Progenitor cell of endocrine pancreas (in vitro differentiated cells): ENCODE data around the gene SEC24D. TPM values are rescaled to one million over a fixed set of nuclear protein-coding genes. Genes with fewer than 3 reads are reported as not detected.

Experiments used
- DNase-seq: peaks from one replicate; pipeline ENCODE4 v3.0.0; 2021; ENCODE audit warnings: low spot score; ENCODE audit not compliant: unreplicated experiment
- H3K27ac Mint-ChIP-seq: 2 replicates; pipeline ENCODE4 v1.8.0; 2021; ENCODE audit warnings: mild to moderate bottlenecking, moderate library complexity, mixed read lengths
- H3K27me3 Mint-ChIP-seq: 2 replicates; pipeline ENCODE4 v1.8.0; 2021; ENCODE audit warnings: mixed read lengths
- H3K36me3 Mint-ChIP-seq: 2 replicates; pipeline ENCODE4 v1.8.0; 2022; ENCODE audit warnings: mixed read lengths; ENCODE audit not compliant: insufficient read depth
- H3K4me1 Mint-ChIP-seq: 2 replicates; pipeline ENCODE4 v1.8.0; 2021; ENCODE audit warnings: low read depth, mixed read lengths
- H3K4me3 Mint-ChIP-seq: 2 replicates; pipeline ENCODE4 v1.8.0; 2021; ENCODE audit warnings: low read depth, mild to moderate bottlenecking, moderate library complexity, mixed read lengths
- H3K9me3 Mint-ChIP-seq: 2 replicates; pipeline ENCODE4 v1.8.0; 2021; ENCODE audit warnings: low read depth, mixed read lengths
- CTCF ChIP-seq: fragments of 200-600 bp; sonication (generic); IDR thresholded peaks from one replicate; pipeline ENCODE4 v1.5.0; 2021; ENCODE audit warnings: antibody characterized with exemption, mild to moderate bottlenecking; ENCODE audit not compliant: unreplicated experiment
- total RNA-seq: library from RNA; stranded (reverse); gene quantifications from 2 replicates; pipeline ENCODE4 v1.2.1, GENCODE V29; 2021

The SEC24D gene
- total RNA-seq, 1 donor from 2014 or later = 30.2 TPM

GRCh38 chr4:118751629-118752323 lies 84.2 kb downstream of the SEC24D start:
- no peak for DNase-seq
- Mint-ChIP-seq H3K27me3 (no peaks in the 10 kb centered on the region), H3K36me3 (peaks cover 7% of the 10 kb centered on the region), H3K4me1 (peaks cover 9% of the 10 kb centered on the region), H3K9me3 (no peaks in the 10 kb centered on the region), H3K4me3 (no peak overlapping the region), H3K27ac (no peak overlapping the region)
- TF ChIP-seq CTCF = no peak

- DNase-seq = no peak
- no peak for TF ChIP-seq CTCF
- Mint-ChIP-seq H3K9me3 (no peaks in the 10 kb centered on the region), H3K27me3 (no peaks in the 10 kb centered on the region), H3K4me3 (no peak overlapping the region), H3K4me1 (no peaks in the 10 kb centered on the region), H3K27ac (no peak overlapping the region), H3K36me3 (peaks cover 7% of the 10 kb centered on the region)
Measured at GRCh38 chr4:118749347-118749988, 86.5 kb downstream of the SEC24D start.

GRCh38 chr4:118746251-118746919 lies 89.5 kb downstream of the SEC24D start:
- Mint-ChIP-seq H3K27me3 (no peaks in the 10 kb centered on the region), H3K36me3 (peaks cover 2% of the 10 kb centered on the region), H3K4me1 (no peaks in the 10 kb centered on the region), H3K4me3 (no peak overlapping the region), H3K27ac (no peak overlapping the region), H3K9me3 (no peaks in the 10 kb centered on the region)
- no peak for TF ChIP-seq CTCF
- no peak for DNase-seq

GRCh38 chr4:118745357-118745756 lies 90.6 kb downstream of the SEC24D start:
- TF ChIP-seq CTCF = no peak
- Mint-ChIP-seq H3K4me1 (no peaks in the 10 kb centered on the region), H3K27me3 (no peaks in the 10 kb centered on the region), H3K9me3 (no peaks in the 10 kb centered on the region), H3K4me3 (no peak overlapping the region), H3K27ac (no peak overlapping the region), H3K36me3 (peaks cover 2% of the 10 kb centered on the region)
- no peak for DNase-seq

GRCh38 chr4:118743867-118744266 lies 92.1 kb downstream of the SEC24D start:
- Mint-ChIP-seq H3K9me3 (no peaks in the 10 kb centered on the region), H3K4me1 (no peaks in the 10 kb centered on the region), H3K27me3 (no peaks in the 10 kb centered on the region), H3K27ac (no peak overlapping the region), H3K4me3 (no peak overlapping the region), H3K36me3 (peaks cover 4% of the 10 kb centered on the region)
- no peak for TF ChIP-seq CTCF
- DNase-seq = no peak
